Liver (tissue), 9 donors: ENCODE data around the gene CDON. TPM values are rescaled to one million over a fixed set of nuclear protein-coding genes. Genes with fewer than 3 reads are reported as not detected.

Experiments
- DNase-seq: peaks from one replicate; pipeline ENCODE4 v3.0.0-alpha.2; 2017; ENCODE audit warnings: low spot score
- H3K27ac ChIP-seq, 2 donors: one replicate each; pipeline ENCODE4 v1.7.0; 2013; ENCODE audit warnings: inconsistent platforms in 2 of 2, low read length in 2 of 2, control low read depth in 1 of 2, low read depth in 1 of 2, mild to moderate bottlenecking in 1 of 2
- H3K27me3 ChIP-seq, 4 donors: one replicate each; pipeline versions ENCODE4 v1.6.1 to v1.7.0; 2013; ENCODE audit warnings: low read length in 3 of 4, inconsistent platforms in 1 of 4, mild to moderate bottlenecking in 1 of 4, moderate library complexity in 1 of 4; ENCODE audit not compliant: control insufficient read depth in 4 of 4, insufficient read depth in 4 of 4
- H3K36me3 ChIP-seq, 4 donors: one replicate each; pipeline versions ENCODE4 v1.6.1 to v1.7.0; 2013; ENCODE audit warnings: low read length in 3 of 4, mild to moderate bottlenecking in 3 of 4, low read depth in 1 of 4, moderate library complexity in 1 of 4; ENCODE audit not compliant: control insufficient read depth in 4 of 4, insufficient read depth in 3 of 4
- H3K4me1 ChIP-seq, 4 donors: one replicate each; pipeline versions ENCODE4 v1.6.1 to v1.7.0; 2013; ENCODE audit warnings: low read length in 3 of 4, mild to moderate bottlenecking in 3 of 4, moderate library complexity in 1 of 4; ENCODE audit not compliant: control insufficient read depth in 4 of 4, insufficient read depth in 4 of 4
- H3K4me3 ChIP-seq, 3 donors: one replicate each; pipeline versions ENCODE4 v1.6.1 to v1.7.0; 2013; ENCODE audit warnings: low read length in 3 of 3, control low read depth in 1 of 3, low read depth in 1 of 3, mild to moderate bottlenecking in 1 of 3
- H3K9ac ChIP-seq, 2 donors: one replicate each; pipeline ENCODE4 v1.7.0; 2013; ENCODE audit warnings: low read length in 2 of 2, mild to moderate bottlenecking in 2 of 2, moderate library complexity in 2 of 2, control low read depth in 1 of 2, low read depth in 1 of 2
- H3K9me3 ChIP-seq, 4 donors: one replicate each; pipeline versions ENCODE4 v1.6.1 to v1.7.0; 2013; ENCODE audit warnings: low read length in 3 of 4; ENCODE audit not compliant: control insufficient read depth in 4 of 4
- ATF3 ChIP-seq: IDR thresholded peaks from 2 replicates; pipeline ENCODE4 v1.6.1; 2016; ENCODE audit warnings: antibody characterized with exemption
- CTCF ChIP-seq: fragments of 150-350 bp; IDR thresholded peaks from 2 replicates; pipeline ENCODE4 v1.5.1; 2017; ENCODE audit warnings: improper control_type of control experiment, low read depth, low read length; ENCODE audit not compliant: missing input control
- EGR1 ChIP-seq, 2 donors: IDR thresholded peaks; 2 replicates each; pipeline ENCODE4 v1.6.1; 2016 to 2018; ENCODE audit warnings: antibody characterized with exemption in 2 of 2, low read depth in 2 of 2
- FOXA1 ChIP-seq: IDR thresholded peaks from 2 replicates; pipeline ENCODE4 v1.6.1; 2016; ENCODE audit warnings: antibody characterized with exemption
- FOXA2 ChIP-seq: IDR thresholded peaks from 2 replicates; pipeline ENCODE4 v1.6.1; 2016; ENCODE audit warnings: antibody characterized with exemption
- GABPA ChIP-seq, 2 donors: IDR thresholded peaks in 1 of 2; conservative IDR thresholded peaks in 1 of 2; 2 replicates each; pipeline ENCODE4 v1.6.1; 2016; ENCODE audit warnings: antibody characterized with exemption in 2 of 2, mild to moderate bottlenecking in 1 of 2, moderate library complexity in 1 of 2
- HNF4A ChIP-seq, 2 donors: conservative IDR thresholded peaks; 2 replicates each; pipeline ENCODE4 v1.6.1; 2016; ENCODE audit warnings: antibody characterized with exemption in 2 of 2, mild to moderate bottlenecking in 2 of 2
- HNF4G ChIP-seq: IDR thresholded peaks from 2 replicates; pipeline ENCODE4 v1.6.1; 2016; ENCODE audit warnings: antibody characterized with exemption
- JUND ChIP-seq, 2 donors: IDR thresholded peaks; 2 replicates each; pipeline ENCODE4 v1.6.1; 2016; ENCODE audit warnings: antibody characterized with exemption in 2 of 2
- RAD21 ChIP-seq, 2 donors: IDR thresholded peaks; 2 replicates each; pipeline ENCODE4 v1.6.1; 2016; ENCODE audit warnings: antibody characterized with exemption in 2 of 2, mild to moderate bottlenecking in 2 of 2
- RXRA ChIP-seq, 2 donors: IDR thresholded peaks; 2 replicates each; pipeline ENCODE4 v1.6.1; 2017 to 2018; ENCODE audit warnings: antibody characterized with exemption in 2 of 2, mild to moderate bottlenecking in 1 of 2
- TAF1 ChIP-seq: conservative IDR thresholded peaks from 2 replicates; pipeline ENCODE4 v1.6.1; 2016; ENCODE audit warnings: antibody characterized with exemption, mild to moderate bottlenecking
- WGBS: extraction: QIAGEN DNeasy Blood & Tissue Kit; methylation state at CpG from one replicate; pipeline ENCODE4 v1.1.7; 2013; 5-methylcytosine and 5-hydroxymethylcytosine counted together
- polyA plus RNA-seq, 2 donors: library from polyadenylated mRNA; stranded (reverse) in 1 of 2; unstranded in 1 of 2; fragments of 200-250 nt in 1 of 2; fragments of >200 nt in 1 of 2; fragmentation: Nextera tagmentation in 1 of 2; extraction: Ambion mirVana in 1 of 2; gene quantifications; one replicate each; pipeline versions ENCODE4 v1.2.1 to v1.2.3, GENCODE V29; 2013 to 2015
- total RNA-seq, 2 donors: library from RNA; depleted of rRNA; stranded (reverse); fragments of >200 nt; gene quantifications; one replicate each; pipeline ENCODE4 v1.2.3, GENCODE V29; 2014
- TF ChIP-seq, protein P1 (sequence below): IDR thresholded peaks from 2 replicates; pipeline ENCODE4 v1.6.1; 2016; ENCODE audit warnings: antibody characterized with exemption, mild to moderate bottlenecking
- TF ChIP-seq, protein P2 (sequence below): IDR thresholded peaks from 2 replicates; pipeline ENCODE4 v1.6.1; 2016; ENCODE audit warnings: antibody characterized with exemption
- donor health status: healthy.
- donor health status: healthy.
- donor health status: healthy.
- donor health status: healthy.
- donor health status: healthy.

Gene CDON
- total and polyA plus RNA-seq, 4 donors, result 0.69 to 7.4 (median 3.9) TPM

- Histone ChIP-seq H3K4me1 (peaks cover 0 to 10% (median 5%) of the 10 kb centered on the region in 4 donors), H3K27ac (no peak overlapping the region), H3K9ac (no peak overlapping the region), H3K27me3 (no peaks in the 10 kb centered on the region), H3K9me3 (no peaks in the 10 kb centered on the region), H3K36me3 (no peaks in the 10 kb centered on the region), H3K4me3 (no peak overlapping the region)
- DNase-seq, result no peak
- TF ChIP-seq RAD21 (IDR thresholded peaks at IDR 0.05), result no peak
- TF ChIP-seq EGR1 (IDR thresholded peaks at IDR 0.05; ENCODE audit: low read depth in 2 of 2), result no peak
- TF ChIP-seq HNF4A (conservative IDR thresholded peaks at IDR 0.05), result no peak
- TF ChIP-seq, protein P1, sequence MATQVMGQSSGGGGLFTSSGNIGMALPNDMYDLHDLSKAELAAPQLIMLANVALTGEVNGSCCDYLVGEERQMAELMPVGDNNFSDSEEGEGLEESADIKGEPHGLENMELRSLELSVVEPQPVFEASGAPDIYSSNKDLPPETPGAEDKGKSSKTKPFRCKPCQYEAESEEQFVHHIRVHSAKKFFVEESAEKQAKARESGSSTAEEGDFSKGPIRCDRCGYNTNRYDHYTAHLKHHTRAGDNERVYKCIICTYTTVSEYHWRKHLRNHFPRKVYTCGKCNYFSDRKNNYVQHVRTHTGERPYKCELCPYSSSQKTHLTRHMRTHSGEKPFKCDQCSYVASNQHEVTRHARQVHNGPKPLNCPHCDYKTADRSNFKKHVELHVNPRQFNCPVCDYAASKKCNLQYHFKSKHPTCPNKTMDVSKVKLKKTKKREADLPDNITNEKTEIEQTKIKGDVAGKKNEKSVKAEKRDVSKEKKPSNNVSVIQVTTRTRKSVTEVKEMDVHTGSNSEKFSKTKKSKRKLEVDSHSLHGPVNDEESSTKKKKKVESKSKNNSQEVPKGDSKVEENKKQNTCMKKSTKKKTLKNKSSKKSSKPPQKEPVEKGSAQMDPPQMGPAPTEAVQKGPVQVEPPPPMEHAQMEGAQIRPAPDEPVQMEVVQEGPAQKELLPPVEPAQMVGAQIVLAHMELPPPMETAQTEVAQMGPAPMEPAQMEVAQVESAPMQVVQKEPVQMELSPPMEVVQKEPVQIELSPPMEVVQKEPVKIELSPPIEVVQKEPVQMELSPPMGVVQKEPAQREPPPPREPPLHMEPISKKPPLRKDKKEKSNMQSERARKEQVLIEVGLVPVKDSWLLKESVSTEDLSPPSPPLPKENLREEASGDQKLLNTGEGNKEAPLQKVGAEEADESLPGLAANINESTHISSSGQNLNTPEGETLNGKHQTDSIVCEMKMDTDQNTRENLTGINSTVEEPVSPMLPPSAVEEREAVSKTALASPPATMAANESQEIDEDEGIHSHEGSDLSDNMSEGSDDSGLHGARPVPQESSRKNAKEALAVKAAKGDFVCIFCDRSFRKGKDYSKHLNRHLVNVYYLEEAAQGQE, result no peak
- no peak for TF ChIP-seq FOXA1
- TF ChIP-seq, protein P2, sequence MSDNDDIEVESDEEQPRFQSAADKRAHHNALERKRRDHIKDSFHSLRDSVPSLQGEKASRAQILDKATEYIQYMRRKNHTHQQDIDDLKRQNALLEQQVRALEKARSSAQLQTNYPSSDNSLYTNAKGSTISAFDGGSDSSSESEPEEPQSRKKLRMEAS, result no peak
- no peak for TF ChIP-seq JUND (IDR thresholded peaks at IDR 0.05)
- TF ChIP-seq HNF4G, result no peak
- no peak for TF ChIP-seq ATF3
- no peak for TF ChIP-seq TAF1
- TF ChIP-seq GABPA (IDR thresholded peaks at IDR 0.05 in 1 of 2, conservative IDR thresholded peaks at IDR 0.05 in 1 of 2), result no peak
- no peak for TF ChIP-seq CTCF
- TF ChIP-seq FOXA2, result no peak
- TF ChIP-seq RXRA (IDR thresholded peaks at IDR 0.05), result no peak
Observed at GRCh38 chr11:125974284-125974683, 88.4 kb downstream of the CDON start.

GRCh38 chr11:125971618-125972017 is 91.0 kb downstream of the CDON start:
- DNase-seq, result no peak
- H3K9me3 ChIP-seq, result no peaks in the 10 kb centered on the region
- peaks cover 3 to 10% (median 5%) of the 10 kb centered on the region in 4 donors for H3K4me1 ChIP-seq
- no peaks in the 10 kb centered on the region for H3K27me3 ChIP-seq
- H3K27ac ChIP-seq, result no peak overlapping the region
- H3K9ac ChIP-seq, result no peak overlapping the region
- no peaks in the 10 kb centered on the region for H3K36me3 ChIP-seq
- no peak for TF ChIP-seq EGR1 (IDR thresholded peaks at IDR 0.05; ENCODE audit: low read depth in 2 of 2)
- TF ChIP-seq RAD21 (IDR thresholded peaks at IDR 0.05), result peak in 1 of 2 donors; percentile 10
- no peak overlapping the region for H3K4me3 ChIP-seq
- WGBS, result 84% methylated on average over 6 of the region's 6 CpGs
